Endodermal cell (in vitro differentiated cells): ENCODE results near the gene BRI3. TPM values are rescaled to one million over a fixed set of nuclear protein-coding genes. Genes with fewer than 3 reads are reported as not detected.

Experiments
- DNase-seq: peaks from one replicate; pipeline ENCODE4 v3.0.0-alpha.2; 2017
- H3K27ac ChIP-seq: 2 replicates; pipeline ENCODE4 v1.5.1; 2013; ENCODE audit warnings: mild to moderate bottlenecking, low read depth, low read length, moderate library complexity
- H3K27me3 ChIP-seq: 2 replicates; pipeline ENCODE4 v1.6.1; 2013; ENCODE audit warnings: mild to moderate bottlenecking, low read length, moderate library complexity; ENCODE audit not compliant: insufficient read depth, control insufficient read depth, poor library complexity, severe bottlenecking
- H3K36me3 ChIP-seq: 2 replicates; pipeline ENCODE4 v1.7.0; 2013; ENCODE audit warnings: mild to moderate bottlenecking, low read length, moderate library complexity; ENCODE audit not compliant: control insufficient read depth, insufficient read depth
- H3K4me1 ChIP-seq: one replicate; pipeline ENCODE4 v1.7.0; 2013; ENCODE audit warnings: low read length; ENCODE audit not compliant: control insufficient read depth, insufficient read depth
- H3K4me3 ChIP-seq: 2 replicates; pipeline ENCODE4 v1.5.1; 2013; ENCODE audit warnings: mild to moderate bottlenecking, low read length, moderate library complexity
- H3K9ac ChIP-seq: 2 replicates; pipeline ENCODE4 v1.6.1; 2013; ENCODE audit warnings: mild to moderate bottlenecking, low read length, moderate library complexity; ENCODE audit not compliant: poor library complexity, severe bottlenecking; ENCODE audit errors: extremely low read depth
- H3K9me3 ChIP-seq: 2 replicates; pipeline ENCODE4 v1.6.1; 2013; ENCODE audit warnings: mild to moderate bottlenecking, low read length, moderate library complexity; ENCODE audit not compliant: control insufficient read depth
- H3K27ac Mint-ChIP-seq: 2 replicates; pipeline ENCODE4 v1.8.0; 2020; ENCODE audit warnings: mixed read lengths
- H3K27me3 Mint-ChIP-seq: 2 replicates; pipeline ENCODE4 v1.8.0; 2021; ENCODE audit warnings: mild to moderate bottlenecking, mixed read lengths; ENCODE audit not compliant: insufficient read depth
- H3K36me3 Mint-ChIP-seq: 2 replicates; pipeline ENCODE4 v1.8.0; 2020; ENCODE audit warnings: low read depth, mixed read lengths
- H3K4me1 Mint-ChIP-seq: 2 replicates; pipeline ENCODE4 v1.8.0; 2020; ENCODE audit warnings: mixed read lengths
- H3K4me3 Mint-ChIP-seq: 2 replicates; pipeline ENCODE4 v1.8.0; 2020; ENCODE audit warnings: mild to moderate bottlenecking, moderate library complexity, mixed read lengths
- H3K9me3 Mint-ChIP-seq: 2 replicates; pipeline ENCODE4 v1.8.0; 2020; ENCODE audit warnings: mild to moderate bottlenecking, mixed read lengths
- WGBS, 2 experiments: methylation state at CpG; one replicate each; pipeline versions ENCODE4 v1.1.5 to v1.1.7; 2013; ENCODE audit warnings: missing lambda C conversion rate in 2 of 2, mixed read lengths in 1 of 2; ENCODE audit not compliant: insufficient coverage in 1 of 2, insufficient read length in 1 of 2; 5-methylcytosine and 5-hydroxymethylcytosine counted together
- total RNA-seq, 2 donors: library from RNA; stranded (reverse); fragmentation: NEBNext Ultra II Directional in 1 of 2; extraction: Animal tissue kit (Norgen Biotek cat#: 25700) in 1 of 2; gene quantifications; 2 replicates in 1 of 2; 3 replicates in 1 of 2; pipeline ENCODE4 v1.2.1, GENCODE V29; 2021
- TF ChIP-seq, protein P1 (sequence below): fragments of 200-600 bp; sonication (generic); conservative IDR thresholded peaks from 2 replicates; pipeline ENCODE4 v1.5.0; 2021; ENCODE audit warnings: antibody characterized with exemption, mild to moderate bottlenecking

BRI3 gene
- total RNA-seq, 2 donors from 2014 or later: 130 to 152 TPM

DNA sequence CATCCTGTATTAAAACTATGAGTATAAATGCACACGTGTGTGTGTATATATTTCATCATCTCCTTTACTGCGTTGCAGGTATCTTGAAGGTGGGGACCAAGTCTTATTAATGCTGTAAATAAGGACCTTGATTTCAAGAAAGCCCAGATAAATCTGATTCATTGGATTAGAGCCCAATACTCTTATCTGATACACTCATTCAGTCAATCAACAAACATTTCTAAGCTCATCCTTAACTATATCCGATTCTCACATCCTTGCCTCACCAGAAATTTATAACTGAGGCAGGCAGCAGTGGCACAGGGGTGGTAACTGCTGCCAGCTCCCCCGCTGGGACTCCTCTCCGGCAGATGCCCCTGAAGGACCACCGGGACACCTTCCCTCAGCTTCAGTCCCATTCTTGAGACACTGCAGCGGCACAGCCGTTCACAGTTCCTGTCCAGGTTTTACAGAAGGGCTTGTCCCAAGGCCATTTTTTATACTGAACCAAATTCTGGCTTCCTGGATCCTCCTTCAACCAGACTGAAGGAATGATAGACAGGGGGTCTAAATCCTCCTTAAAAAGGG, 54.0 kb downstream of the BRI3 start:
- WGBS, 2 experiments: 96 to 100% methylated on average over 4 to 8 of the region's 8 CpGs
- H3K4me1 ChIP-seq: no peaks in the 10 kb centered on the region
- no peak overlapping the region for H3K4me3 ChIP-seq
- H3K9me3 ChIP-seq: peaks cover 7% of the 10 kb centered on the region
- no peaks in the 10 kb centered on the region for H3K4me1 Mint-ChIP-seq
- peaks cover 26% of the 10 kb centered on the region for H3K9me3 Mint-ChIP-seq
- H3K27me3 Mint-ChIP-seq: no peaks in the 10 kb centered on the region
- H3K27ac Mint-ChIP-seq: no peak overlapping the region
- DNase-seq: no peak
- H3K36me3 Mint-ChIP-seq: peaks cover 33% of the 10 kb centered on the region
- TF ChIP-seq, protein P1, sequence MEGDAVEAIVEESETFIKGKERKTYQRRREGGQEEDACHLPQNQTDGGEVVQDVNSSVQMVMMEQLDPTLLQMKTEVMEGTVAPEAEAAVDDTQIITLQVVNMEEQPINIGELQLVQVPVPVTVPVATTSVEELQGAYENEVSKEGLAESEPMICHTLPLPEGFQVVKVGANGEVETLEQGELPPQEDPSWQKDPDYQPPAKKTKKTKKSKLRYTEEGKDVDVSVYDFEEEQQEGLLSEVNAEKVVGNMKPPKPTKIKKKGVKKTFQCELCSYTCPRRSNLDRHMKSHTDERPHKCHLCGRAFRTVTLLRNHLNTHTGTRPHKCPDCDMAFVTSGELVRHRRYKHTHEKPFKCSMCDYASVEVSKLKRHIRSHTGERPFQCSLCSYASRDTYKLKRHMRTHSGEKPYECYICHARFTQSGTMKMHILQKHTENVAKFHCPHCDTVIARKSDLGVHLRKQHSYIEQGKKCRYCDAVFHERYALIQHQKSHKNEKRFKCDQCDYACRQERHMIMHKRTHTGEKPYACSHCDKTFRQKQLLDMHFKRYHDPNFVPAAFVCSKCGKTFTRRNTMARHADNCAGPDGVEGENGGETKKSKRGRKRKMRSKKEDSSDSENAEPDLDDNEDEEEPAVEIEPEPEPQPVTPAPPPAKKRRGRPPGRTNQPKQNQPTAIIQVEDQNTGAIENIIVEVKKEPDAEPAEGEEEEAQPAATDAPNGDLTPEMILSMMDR: no peak
- H3K27me3 ChIP-seq: no peaks in the 10 kb centered on the region
- H3K4me3 Mint-ChIP-seq: no peak overlapping the region
- H3K36me3 ChIP-seq: no peaks in the 10 kb centered on the region
- no peak overlapping the region for H3K27ac ChIP-seq
- no peak overlapping the region for H3K9ac ChIP-seq

DNA sequence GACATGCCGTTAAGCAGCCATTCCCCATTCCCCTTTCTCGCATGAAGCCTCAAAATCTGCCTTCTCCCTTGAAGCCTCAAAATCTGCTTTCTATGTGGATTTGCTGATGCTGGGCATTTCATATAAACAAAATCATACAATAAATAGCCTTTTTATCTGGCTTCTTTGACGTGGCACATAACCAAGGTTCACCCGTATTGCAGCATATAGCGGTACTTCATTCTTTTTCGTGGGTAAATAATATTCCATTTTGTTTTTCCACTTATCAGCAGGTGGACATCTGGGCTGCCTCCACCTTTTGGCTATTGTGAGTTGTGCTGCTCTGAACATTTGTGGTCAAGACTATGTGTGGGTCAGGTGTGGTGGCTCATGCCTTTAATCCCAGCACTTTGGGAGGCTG, 57.0 kb downstream of the BRI3 start:
- Mint-ChIP-seq H3K27me3 (no peaks in the 10 kb centered on the region), H3K27ac (no peak overlapping the region), H3K9me3 (peaks cover 10% of the 10 kb centered on the region), H3K36me3 (peaks cover 14% of the 10 kb centered on the region), H3K4me3 (no peak overlapping the region), H3K4me1 (peaks cover 1% of the 10 kb centered on the region)
- 87 to 90% methylated on average over 4 to 6 of the region's 6 CpGs for WGBS, 2 experiments
- no peaks in the 10 kb centered on the region for H3K36me3 ChIP-seq
- H3K9me3 ChIP-seq: no peaks in the 10 kb centered on the region
- DNase-seq: no peak
- H3K4me3 ChIP-seq: no peak overlapping the region
- TF ChIP-seq, protein P1: no peak
- no peaks in the 10 kb centered on the region for H3K27me3 ChIP-seq
- no peak overlapping the region for H3K27ac ChIP-seq
- H3K9ac ChIP-seq: no peak overlapping the region
- no peaks in the 10 kb centered on the region for H3K4me1 ChIP-seq

DNA sequence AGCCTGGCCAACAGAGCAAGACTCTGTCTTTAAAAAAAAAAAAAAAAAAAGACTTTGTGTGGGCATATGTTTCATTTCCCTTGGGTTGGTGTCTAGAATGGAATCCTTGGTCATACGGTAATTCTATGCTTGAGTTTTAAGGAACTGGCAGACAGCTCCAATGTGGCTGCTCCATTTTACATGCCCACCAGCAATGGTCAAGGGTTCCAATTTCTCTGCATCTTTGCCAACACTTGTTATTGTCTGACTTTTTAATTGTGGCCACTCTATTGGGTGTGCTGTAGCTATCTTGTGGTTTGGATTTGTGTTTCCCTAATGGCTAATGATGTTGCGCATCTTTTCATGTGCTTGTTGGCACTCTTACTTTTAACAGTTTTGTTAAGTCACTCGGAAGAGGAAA, 57.6 kb downstream of the BRI3 start:
- Histone ChIP-seq H3K27me3 (no peaks in the 10 kb centered on the region), H3K4me3 (no peak overlapping the region), H3K36me3 (no peaks in the 10 kb centered on the region), H3K9me3 (no peaks in the 10 kb centered on the region), H3K9ac (no peak overlapping the region), H3K4me1 (no peaks in the 10 kb centered on the region), H3K27ac (no peak overlapping the region)
- Mint-ChIP-seq H3K4me1 (peaks cover 2% of the 10 kb centered on the region), H3K36me3 (peaks cover 14% of the 10 kb centered on the region), H3K4me3 (no peak overlapping the region), H3K9me3 (peaks cover 10% of the 10 kb centered on the region), H3K27me3 (no peaks in the 10 kb centered on the region), H3K27ac (no peak overlapping the region)
- no peak for DNase-seq
- WGBS, 2 experiments: 95 to 96% methylated on average over 3 of the region's 3 CpGs
- TF ChIP-seq, protein P1: no peak
